ENCODE data around the gene MAML2. TPM values are rescaled to one million over a fixed set of nuclear protein-coding genes. Genes with fewer than 3 reads are reported as not detected.

MAML2 gene
- total RNA-seq, 1 experiment from 2014 or later = 14.8 TPM

DNA sequence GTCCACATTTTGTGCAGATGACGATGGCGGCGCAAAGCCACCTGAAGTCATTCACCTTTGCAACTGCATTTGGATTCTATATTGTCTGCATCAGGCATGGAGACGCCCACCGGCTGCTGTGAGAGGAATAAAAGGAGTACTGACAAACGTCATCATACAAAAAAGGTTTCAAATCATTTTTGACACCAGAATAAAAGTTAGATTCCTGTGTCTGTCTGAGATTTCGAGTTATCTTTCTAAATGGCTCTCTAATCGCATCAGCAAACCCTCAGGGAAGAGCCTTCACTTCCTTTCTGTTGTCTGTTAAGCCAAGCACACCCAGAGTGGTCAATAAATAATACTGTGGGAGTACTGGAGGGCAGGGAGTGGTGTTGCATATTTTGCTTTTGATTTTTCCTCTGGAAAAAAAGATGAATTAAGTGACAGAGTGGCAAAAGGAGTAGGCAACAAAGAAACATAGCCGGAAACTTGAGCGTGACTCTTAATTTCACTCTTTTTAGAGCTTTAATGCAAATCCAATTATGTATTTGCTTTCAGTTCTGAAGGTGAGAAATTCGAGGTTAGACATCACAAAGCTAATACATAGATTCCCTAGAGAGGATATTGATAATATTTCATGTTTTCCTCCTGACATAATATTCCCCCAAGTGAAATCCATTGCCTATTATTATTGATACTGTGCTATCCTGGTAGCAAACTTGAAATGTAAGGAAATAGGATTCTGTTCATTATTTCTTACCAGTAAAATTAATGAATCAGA is 268.3 kb downstream of the MAML2 start:
- DNase-seq (ENCODE audit: low read depth) = no peak

GRCh38 chr11:96073536-96073935 is 269.5 kb downstream of the MAML2 start:
- no peak for DNase-seq (ENCODE audit: low read depth)

DNA sequence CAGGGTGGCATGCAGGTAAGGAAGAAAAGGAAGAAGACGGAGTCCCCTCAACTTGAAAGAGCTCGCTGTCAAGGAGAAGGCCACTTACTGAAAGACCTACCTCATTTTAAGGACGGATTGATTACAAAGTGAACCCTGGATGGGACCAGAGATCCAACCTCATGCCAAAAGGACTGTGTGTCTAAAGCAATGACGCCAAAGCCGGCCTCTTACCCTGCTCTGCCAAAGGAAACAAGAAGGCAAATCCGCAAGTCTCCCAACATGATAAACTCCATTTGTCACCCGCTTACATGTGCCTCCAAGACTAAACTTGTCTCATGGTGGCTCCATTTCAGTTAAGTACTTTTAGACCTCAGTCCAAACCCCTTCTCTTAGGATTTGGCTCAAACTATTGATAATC is 270.4 kb downstream of the MAML2 start:
- DNase-seq (ENCODE audit: low read depth) = no peak

- DNase-seq (ENCODE audit: low read depth) = no peak
These were observed 272.5 kb downstream of the MAML2 start for GRCh38 chr11:96070453-96070852.

DNA sequence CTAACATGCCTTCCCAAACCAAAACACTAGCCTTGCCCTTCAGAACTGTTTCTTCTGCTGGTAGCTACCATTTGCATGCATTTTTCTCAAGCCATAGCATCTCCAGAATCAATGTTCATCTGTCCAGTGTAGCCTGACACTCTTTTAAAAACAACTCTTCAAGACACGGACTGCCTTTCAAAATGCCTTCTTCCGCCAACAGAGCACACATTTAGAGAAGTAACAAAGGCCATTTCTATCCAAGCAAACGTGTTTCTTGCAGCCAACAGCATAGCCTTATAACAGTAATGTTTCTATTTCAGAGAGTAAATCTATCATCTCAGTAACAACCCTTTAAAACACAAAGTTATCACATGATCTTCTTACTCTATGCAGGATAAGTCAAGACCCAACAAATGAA is 275.8 kb downstream of the MAML2 start:
- DNase-seq (ENCODE audit: low read depth) = no peak

DNA sequence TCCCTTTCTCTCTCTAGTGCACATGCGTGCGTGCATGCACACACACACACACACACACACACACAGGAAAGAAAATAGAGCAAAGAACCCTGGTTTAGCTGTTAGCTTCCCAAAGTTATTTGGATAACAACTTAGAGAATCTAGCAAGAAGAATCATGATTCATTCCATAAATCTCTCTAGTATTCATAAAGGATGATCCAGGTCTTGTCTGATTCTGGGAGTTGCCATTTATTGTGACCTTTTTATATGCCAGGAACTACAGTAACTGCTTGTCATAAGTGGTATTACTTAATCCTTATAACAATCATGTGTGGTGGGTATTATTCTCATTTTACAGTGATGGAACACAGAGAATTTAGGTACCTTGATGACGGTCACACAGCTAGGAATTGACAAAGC is 277.6 kb downstream of the MAML2 start:
- DNase-seq (ENCODE audit: low read depth) = no peak

DNA sequence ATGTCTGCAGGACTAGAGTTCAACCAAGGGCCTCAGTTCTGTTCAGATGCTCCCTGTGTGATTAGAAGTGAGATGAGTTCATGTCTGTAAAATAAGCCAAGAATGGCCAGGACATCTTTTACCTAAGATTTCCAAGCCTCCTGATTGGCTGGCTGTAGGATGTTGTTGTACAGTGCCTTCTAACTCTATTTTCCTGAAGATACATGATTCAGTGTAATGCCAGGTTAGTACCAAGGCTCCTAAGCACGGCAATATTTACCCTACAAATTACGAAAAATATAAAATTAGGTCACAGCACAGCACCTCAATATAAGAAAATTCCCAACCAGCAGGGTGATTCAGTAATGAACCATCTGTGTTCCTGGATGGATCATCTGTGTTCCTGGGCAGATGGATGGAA is 279.1 kb downstream of the MAML2 start:
- no peak for DNase-seq (ENCODE audit: low read depth)

DNA sequence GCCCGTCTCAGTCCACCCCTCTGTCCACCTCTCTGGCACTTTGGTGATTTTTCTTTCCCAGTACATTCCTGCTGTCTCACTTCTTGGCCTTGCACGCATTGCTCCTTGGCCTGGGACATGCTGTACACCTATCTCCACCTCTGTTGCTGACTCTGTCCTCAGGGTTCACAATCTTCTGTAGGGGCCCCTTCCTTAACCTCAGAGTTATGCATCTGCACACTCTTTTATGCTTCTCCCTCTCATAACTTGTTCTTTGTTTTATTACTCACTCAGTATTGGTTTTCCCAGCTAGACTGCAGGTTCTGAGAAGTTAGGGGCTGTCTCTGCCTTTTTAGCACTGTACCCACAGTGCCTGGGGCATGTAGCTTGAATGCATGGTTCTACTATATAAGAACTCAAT is 279.9 kb downstream of the MAML2 start:
- no peak for DNase-seq (ENCODE audit: low read depth)

DNA sequence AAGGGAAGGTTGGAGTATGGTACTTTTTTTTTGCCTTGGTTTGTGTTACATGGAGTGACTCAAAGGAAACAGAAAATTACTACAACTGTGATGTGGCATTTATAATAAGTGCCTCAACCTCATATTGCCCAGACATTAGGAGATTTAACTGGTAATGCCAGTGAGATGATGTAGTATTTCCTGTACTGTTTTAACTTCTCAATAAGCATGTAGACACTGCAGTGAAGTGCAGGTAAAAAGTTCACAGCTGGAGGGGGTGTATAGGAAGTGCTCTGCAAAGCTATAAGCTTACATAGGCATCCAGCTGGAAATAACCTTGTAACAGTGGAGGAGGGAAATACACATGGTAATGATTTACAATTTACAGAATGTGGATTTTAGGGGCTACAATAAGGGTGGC is 280.9 kb downstream of the MAML2 start:
- DNase-seq (ENCODE audit: low read depth) = peak; percentile 26

DNA sequence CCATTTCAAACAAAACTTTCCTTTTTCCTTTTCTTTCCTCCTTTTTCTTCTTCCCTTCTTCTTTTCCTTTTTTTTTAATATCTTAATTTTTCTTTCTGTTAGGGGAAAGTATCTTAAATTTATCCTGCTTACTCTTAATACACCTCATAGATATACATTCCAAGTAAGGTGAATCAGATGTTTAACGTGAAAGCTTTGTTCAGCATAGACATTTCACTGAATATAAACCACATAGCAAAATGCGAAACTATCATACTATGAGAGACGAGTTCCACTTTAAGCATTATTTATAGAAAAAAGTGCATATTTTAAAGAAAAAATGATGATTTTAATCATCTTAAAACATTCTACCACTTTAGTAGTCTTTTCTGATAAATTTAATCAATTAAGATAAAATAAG is 281.3 kb downstream of the MAML2 start:
- no peak for DNase-seq (ENCODE audit: low read depth)

GRCh38 chr11:96061069-96061468 is 281.9 kb downstream of the MAML2 start:
- no peak for DNase-seq (ENCODE audit: low read depth)

- DNase-seq (ENCODE audit: low read depth) = no peak
These were observed 285.5 kb downstream of the MAML2 start for GRCh38 chr11:96057502-96057901.

GRCh38 chr11:96056576-96056975 is 286.4 kb downstream of the MAML2 start:
- no peak for DNase-seq (ENCODE audit: low read depth)

DNA sequence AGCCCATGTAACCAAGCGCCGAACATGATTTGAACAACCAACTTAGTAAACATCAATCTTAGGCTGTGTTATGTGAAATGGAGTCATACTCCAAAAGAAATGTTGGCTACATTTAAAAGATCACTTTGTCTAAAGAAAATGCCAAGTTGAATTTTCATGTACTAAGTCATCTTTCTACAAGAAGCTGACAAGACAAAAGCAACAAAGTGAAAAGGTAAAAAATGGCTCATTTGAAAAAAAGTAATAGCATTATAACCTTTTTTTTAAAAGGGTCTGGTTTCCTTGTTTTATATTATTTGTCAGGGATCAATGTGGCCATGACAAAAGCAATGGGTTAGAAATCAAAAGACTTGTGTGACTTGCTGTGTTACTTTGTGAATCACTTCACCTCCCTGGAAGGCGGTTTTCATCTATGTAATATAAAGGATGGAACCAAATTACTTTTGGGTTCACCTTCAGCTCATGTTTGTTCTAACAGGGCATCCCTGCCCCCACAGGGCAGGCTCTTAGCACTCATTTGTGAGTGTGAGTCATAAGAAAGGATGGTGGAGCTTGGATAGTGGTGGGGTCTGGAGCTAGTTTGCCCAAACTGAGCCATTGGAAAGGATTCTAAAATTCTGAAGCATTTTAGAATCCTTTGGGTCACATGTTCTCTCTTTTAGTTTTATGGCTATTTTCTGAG is 287.1 kb downstream of the MAML2 start:
- DNase-seq (ENCODE audit: low read depth) = peak; percentile 83

DNA sequence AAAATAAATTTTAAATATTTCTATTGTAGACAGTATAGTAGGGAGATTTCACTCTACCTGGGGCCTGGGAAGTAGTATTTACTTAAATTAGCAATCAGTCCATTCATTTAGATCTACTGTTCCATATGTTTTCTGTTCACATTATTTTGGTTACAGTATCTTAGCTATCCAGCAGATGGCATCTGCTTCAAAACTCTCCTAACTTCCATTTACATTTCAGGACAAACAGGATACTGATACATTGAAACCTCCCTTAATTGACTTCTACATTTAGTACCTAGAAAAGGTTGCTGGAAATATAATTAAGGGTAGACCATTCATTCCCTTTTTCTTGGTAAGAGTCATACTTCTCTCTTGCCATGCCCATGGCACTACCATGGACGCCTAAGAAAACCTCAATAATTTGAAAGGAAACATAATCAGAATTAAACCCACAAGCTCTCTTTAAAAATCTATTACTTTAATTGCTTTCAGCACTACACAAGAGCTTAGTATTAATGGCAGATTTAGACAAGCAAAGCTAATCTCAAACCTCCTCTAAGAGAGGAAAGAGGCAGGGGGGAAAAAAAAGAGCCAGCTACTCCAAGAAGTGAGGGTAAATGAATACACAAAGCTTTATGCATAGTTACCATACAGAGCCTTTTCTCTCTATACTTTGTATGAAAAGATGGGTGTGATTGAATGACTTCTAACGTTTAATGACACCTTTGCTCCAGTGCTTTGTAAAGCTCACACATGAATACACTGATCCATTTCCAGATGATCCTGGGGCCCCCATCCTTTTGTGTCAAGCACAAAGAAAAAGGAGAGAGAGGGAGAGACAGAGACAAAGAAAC is 287.9 kb downstream of the MAML2 start:
- DNase-seq (ENCODE audit: low read depth) = peak; percentile 66

DNA sequence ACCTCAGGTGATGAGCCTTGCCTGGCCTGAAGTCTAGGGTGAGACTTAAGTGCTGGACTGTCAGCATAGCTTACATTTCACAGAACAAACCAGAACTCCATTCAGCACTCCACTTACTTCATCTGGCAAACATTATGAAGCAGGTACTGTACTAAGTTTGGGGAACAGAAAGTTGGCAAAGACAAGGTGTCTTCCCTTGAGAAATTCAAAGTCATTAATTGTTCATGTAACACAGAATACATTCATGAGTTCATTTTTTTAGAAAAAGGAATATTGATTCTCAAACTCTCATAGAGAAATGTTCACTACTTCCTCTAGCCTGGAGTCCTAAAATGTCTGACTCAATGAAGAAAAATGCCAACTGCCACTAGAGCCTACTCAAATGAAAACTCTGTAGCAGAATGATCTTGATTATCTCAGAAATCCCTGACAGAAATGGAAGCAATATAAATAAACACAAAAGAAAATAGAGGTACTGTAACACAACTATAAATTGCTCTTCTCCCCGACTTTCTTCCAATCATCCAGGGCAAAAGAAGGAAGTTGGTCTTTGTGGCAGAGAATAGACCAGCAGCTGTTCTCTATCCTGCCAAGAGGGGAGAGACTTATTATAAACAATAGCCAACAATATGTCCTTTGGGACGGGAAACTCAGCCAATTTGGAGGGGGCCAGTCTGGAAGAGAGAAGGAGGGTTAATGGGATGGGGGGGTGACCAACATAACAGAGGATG is 289.9 kb downstream of the MAML2 start:
- peak; percentile 72 for DNase-seq (ENCODE audit: low read depth)

- DNase-seq (ENCODE audit: low read depth) = no peak
These were observed 291.2 kb downstream of the MAML2 start for GRCh38 chr11:96051820-96052219.

DNA sequence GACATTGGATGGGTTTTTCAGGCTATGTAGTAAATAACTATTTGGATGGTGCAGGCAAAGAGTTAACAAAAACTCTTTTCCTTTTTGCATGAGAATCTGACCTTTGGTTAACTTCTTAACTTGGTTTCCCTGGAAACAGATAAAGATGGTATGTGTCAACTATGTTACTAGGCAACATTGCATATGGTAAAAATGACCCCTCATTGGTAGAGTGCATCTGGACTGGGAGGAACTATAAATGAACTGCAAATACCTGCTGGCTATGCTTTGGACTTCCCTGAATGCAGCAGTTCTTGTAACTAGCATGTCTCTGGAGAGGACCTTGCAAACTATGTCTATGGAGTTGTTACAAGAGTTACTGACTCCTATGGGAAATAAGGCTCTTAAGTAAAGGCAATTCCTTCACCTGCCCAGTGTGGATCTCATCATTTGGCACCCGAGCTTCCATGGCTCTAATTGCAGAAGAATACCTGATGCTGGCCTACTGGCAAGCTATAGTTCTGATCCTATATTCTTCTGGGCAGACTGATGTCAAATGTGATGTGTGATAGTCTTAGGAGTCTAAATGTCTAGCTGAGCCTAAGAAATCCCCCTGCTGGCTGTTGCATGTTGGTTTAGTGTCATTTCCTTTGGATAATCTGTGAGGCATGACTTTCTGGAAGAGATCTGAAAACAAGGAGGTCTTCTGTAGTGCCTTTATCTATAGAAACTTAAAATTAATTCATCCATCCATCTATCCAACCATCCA is 292.4 kb downstream of the MAML2 start:
- DNase-seq (ENCODE audit: low read depth) = peak; percentile 60

GRCh38 chr11:96049426-96049825 is 293.6 kb downstream of the MAML2 start:
- DNase-seq (ENCODE audit: low read depth) = peak; percentile 35

DNA sequence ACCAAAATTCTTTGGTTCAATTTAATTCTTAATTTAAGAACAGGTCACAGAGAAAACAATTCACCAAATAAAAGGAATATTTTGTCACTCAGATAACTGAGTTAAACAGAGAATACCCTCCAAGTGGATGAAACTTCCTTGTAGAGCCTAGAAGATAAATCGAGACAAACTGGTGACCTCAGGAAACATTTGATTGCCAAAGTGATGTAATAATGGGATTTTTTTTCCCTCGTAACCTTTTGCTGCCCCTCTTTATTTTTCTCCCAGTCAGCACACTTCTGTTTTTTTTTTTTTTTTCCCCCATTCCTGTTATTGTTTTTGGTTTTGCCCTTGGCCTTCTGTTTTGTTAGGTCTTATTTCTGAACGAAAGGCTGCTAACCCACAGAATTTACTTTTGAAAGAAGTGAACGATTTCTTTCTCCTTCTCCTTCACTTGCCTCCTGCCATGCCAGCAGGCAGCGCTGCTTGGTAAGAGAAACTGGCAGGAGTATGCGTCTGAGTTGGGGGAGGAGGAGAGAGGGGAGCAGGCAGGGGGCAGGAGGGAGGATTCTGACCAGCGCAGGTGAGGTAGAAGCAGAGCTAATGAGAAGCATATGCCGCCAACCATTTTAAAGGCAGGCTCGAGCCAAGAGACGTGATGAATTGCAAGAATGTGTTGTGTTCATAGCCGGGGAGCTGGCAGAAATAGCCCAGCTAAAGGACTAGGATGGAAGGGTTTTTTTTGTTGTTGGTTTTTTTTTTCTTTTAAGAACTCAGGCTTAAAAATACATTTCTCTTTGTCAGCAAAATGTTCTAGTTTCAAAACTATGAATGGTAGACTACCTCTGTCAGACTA is 297.2 kb downstream of the MAML2 start:
- peak; percentile 85 for DNase-seq (ENCODE audit: low read depth)
